ENCODE data around the gene NAPG.

GRCh38 chr18:10508591-10508990 is 17.2 kb upstream of the NAPG start:
- TF ChIP-seq, protein P1, sequence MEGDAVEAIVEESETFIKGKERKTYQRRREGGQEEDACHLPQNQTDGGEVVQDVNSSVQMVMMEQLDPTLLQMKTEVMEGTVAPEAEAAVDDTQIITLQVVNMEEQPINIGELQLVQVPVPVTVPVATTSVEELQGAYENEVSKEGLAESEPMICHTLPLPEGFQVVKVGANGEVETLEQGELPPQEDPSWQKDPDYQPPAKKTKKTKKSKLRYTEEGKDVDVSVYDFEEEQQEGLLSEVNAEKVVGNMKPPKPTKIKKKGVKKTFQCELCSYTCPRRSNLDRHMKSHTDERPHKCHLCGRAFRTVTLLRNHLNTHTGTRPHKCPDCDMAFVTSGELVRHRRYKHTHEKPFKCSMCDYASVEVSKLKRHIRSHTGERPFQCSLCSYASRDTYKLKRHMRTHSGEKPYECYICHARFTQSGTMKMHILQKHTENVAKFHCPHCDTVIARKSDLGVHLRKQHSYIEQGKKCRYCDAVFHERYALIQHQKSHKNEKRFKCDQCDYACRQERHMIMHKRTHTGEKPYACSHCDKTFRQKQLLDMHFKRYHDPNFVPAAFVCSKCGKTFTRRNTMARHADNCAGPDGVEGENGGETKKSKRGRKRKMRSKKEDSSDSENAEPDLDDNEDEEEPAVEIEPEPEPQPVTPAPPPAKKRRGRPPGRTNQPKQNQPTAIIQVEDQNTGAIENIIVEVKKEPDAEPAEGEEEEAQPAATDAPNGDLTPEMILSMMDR (IDR thresholded peaks at IDR 0.05), result no peak
- no peak for TF ChIP-seq POLR2A (IDR thresholded peaks at IDR 0.05)
